ENCODE results near the gene TM9SF1. TPM values are rescaled to one million over a fixed set of nuclear protein-coding genes. Genes with fewer than 3 reads are reported as not detected.

Gene TM9SF1
- total and polyA plus RNA-seq, 10 of the 15 experiments (the other 5 are each of a cell fraction or from before 2014, with no cell fraction given) = 7.2 to 39.2 (median 17.6) TPM

DNA sequence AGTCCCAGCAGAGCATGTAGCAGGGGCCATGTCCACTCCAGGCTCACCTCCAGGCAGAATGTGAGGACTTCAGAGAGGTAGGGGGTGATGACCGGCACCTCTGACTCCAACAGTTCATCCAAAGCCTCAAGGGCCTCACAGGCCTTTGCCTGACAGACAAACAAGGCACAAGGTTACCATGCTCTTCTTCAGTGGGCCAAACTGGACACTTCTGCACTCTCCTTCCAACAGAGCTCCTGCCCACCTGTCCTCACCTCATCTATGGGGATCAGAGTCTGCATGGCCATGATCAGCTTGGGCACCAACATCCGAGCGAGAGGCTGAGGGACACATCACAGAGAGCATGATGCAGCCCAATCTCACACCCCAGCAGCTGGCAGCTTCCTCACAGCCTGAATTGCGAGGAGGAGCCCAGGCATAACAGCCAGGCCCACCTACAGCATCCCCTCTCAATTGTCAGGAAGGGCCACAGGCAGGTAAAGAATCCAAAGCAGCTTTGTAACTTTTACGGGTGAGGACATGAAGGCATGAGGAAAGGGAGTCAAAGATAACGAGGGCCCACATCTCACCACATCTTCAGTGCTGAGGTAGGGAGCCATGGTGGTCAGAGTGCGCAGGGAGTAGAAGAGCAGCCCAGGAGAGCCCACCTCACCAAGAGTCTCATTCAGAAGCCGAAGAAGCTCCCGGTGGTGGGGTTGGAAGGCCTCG, 8.3 kb downstream of the TM9SF1 start:
- 90% methylated on average over 10 of the region's 10 CpGs for WGBS (ENCODE audit: insufficient coverage, insufficient replicate concordance, low lambda C conversion rate, missing lambda C conversion rate)
- POLR2A ChIA-PET = interaction anchor here (1.0 to 3.0 kb wide), 4 partner anchors 9 to 56 kb away, joined by 3 to 28 read pairs (median 13); partner anchors contain the start of genes CHMP4A, IRF9, TINF2 and TM9SF1
- no peaks in the 10 kb centered on the region for H3K9me3 ChIP-seq (replicated peaks; ENCODE audit: control insufficient read depth, insufficient read depth, low read length)
- H3K4me2 ChIP-seq (ENCODE audit: control insufficient read depth, insufficient read depth) = peak overlapping the region; percentile 78; the same call in 1 of the 2 replicates
- ATAC-seq = no peak
- H3K36me3 ChIP-seq (ENCODE audit: control insufficient read depth in 2 of 2, insufficient read depth in 2 of 2, low read length in 1 of 2) = peaks cover 17 to 28% of the 10 kb centered on the region in 2 experiments
- in situ Hi-C loops (cut with MboI) = no loop called here
- CTCF ChIA-PET = interaction anchor here (0.8 to 1.1 kb wide), 3 partner anchors 26 to 121 kb away, joined by 3 read pairs; partner anchors contain the start of genes CIDEB and IRF9
- BruUV-seq (replicated peaks) = no TSS peak
- H2AFZ ChIP-seq (ENCODE audit: control insufficient read depth, low read depth, low read length) = no peak overlapping the region
- H3K4me3 ChIP-seq = no peak overlapping the region
- H3K4me1 ChIP-seq (ENCODE audit: control insufficient read depth, insufficient read depth, low read length) = 0 out of 2 replicates have a peak, but pooled peaks cover 4% of the 10 kb centered on the region
- intact Hi-C loops (cut with micrococcal nuclease; ENCODE audit: unreplicated experiment) = no loop called here
- RAD21 ChIA-PET (ENCODE audit: unreplicated experiment) = interaction anchor here (1.1 to 2.8 kb wide), 3 partner anchors 26 to 111 kb away, joined by 3 to 13 read pairs (median 9); partner anchors contain the start of gene IRF9
- TF ChIP-seq SUZ12 (IDR thresholded peaks at IDR 0.05; ENCODE audit: unreplicated experiment) (no peak), ZNF622 (IDR thresholded peaks at IDR 0.05) (no peak), SIX5 (IDR thresholded peaks at IDR 0.05; ENCODE audit: low read depth, low read length, severe bottlenecking) (no peak), BCLAF1 (IDR thresholded peaks at IDR 0.05) (no peak), HDGF (IDR thresholded peaks at IDR 0.05) (no peak), IKZF2 (IDR thresholded peaks at IDR 0.05) (no peak), SMARCA5 (IDR thresholded peaks at IDR 0.05) (no peak), RBBP5 (conservative IDR thresholded peaks at IDR 0.05) (no peak), CHD4 (IDR thresholded peaks at IDR 0.05) (no peak), POLR2A (IDR thresholded peaks at IDR 0.05; ENCODE audit: low read depth, low read length) (no peak)
- TF ChIP-seq, protein P1, sequence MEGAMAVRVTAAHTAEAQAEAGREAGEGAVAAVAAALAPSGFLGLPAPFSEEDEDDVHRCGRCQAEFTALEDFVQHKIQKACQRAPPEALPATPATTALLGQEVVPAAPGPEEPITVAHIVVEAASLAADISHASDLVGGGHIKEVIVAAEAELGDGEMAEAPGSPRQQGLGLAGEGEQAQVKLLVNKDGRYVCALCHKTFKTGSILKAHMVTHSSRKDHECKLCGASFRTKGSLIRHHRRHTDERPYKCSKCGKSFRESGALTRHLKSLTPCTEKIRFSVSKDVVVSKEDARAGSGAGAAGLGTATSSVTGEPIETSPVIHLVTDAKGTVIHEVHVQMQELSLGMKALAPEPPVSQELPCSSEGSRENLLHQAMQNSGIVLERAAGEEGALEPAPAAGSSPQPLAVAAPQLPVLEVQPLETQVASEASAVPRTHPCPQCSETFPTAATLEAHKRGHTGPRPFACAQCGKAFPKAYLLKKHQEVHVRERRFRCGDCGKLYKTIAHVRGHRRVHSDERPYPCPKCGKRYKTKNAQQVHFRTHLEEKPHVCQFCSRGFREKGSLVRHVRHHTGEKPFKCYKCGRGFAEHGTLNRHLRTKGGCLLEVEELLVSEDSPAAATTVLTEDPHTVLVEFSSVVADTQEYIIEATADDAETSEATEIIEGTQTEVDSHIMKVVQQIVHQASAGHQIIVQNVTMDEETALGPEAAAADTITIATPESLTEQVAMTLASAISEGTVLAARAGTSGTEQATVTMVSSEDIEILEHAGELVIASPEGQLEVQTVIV (IDR thresholded peaks at IDR 0.05; ENCODE audit: borderline replicate concordance, partially characterized antibody) = no peak
- SMC1A ChIA-PET (ENCODE audit: uncharacterized antibody, unreplicated experiment) = interaction anchor here (1.6 kb wide), 1 partner anchor 84 kb away, joined by 3 read pairs; the partner anchor contains the start of gene RABGGTA
- no peak for FAIRE-seq
- peaks cover 20% of the 10 kb centered on the region for H3K79me2 ChIP-seq (ENCODE audit: control insufficient read depth, insufficient read depth, low read length)
- DNase-seq (ENCODE audit: low read depth, low spot score) = no peak
- no peaks in the 10 kb centered on the region for H3K27me3 ChIP-seq (replicated peaks in 1 of 2; ENCODE audit: control insufficient read depth in 2 of 2, insufficient read depth in 2 of 2, low read length in 1 of 2)
- no peak overlapping the region for H3K27ac ChIP-seq (ENCODE audit: control insufficient read depth, insufficient read depth)
- no peaks in the 10 kb centered on the region for H4K20me1 ChIP-seq (ENCODE audit: control insufficient read depth, insufficient read depth)
- H3K9ac ChIP-seq (ENCODE audit: control insufficient read depth, insufficient read depth, low read length) = no peak overlapping the region; the same call in 1 of the 2 replicates

Measured in GM12878 (cell line).